ENCODE data around the gene LRRTM4. TPM values are rescaled to one million over a fixed set of nuclear protein-coding genes. Genes with fewer than 3 reads are reported as not detected.

Gene LRRTM4
- total RNA-seq, 1 experiment from 2014 or later: 12.0 TPM

- H3K23me2 ChIP-seq (ENCODE audit: insufficient read length, low read depth, low read length, poor library complexity, severe bottlenecking): no peaks in the 10 kb centered on the region
- no peak overlapping the region for H2BK15ac ChIP-seq (ENCODE audit: low read depth, low read length)
- H2BK120ac ChIP-seq (ENCODE audit: low read depth, low read length, poor library complexity, severe bottlenecking): no peak overlapping the region
- peaks cover 10% of the 10 kb centered on the region for H3K9me3 ChIP-seq (ENCODE audit: control insufficient read depth, low read depth, low read length)
- H3K27ac ChIP-seq (ENCODE audit: insufficient read length, low read depth, low read length): no peak overlapping the region
- Mint-ChIP-seq H3K9me3 (peaks cover 30 to 37% of the 10 kb centered on the region in 2 experiments), H3K4me3 (no peak overlapping the region), H3K4me1 (peaks cover 1 to 3% of the 10 kb centered on the region in 2 experiments; a peak in 2 of 4 replicates), H3K27ac (no peak overlapping the region), H3K36me3 (ENCODE audit: insufficient read depth in 1 of 3, low read depth in 3 of 3) (peaks cover 20 to 29% (median 21%) of the 10 kb centered on the region in 3 experiments), H3K27me3 (ENCODE audit: low read depth) (no peaks in the 10 kb centered on the region)
- no peaks in the 10 kb centered on the region for H3K79me2 ChIP-seq (ENCODE audit: insufficient read depth, low read length)
- no peak overlapping the region for H3K4ac ChIP-seq (ENCODE audit: low read depth, low read length)
- H2BK12ac ChIP-seq (ENCODE audit: insufficient read length, low read depth, low read length): no peak overlapping the region
- H3K56ac ChIP-seq (ENCODE audit: insufficient read length, low read depth, low read length): no peak overlapping the region
- no peaks in the 10 kb centered on the region for H4K20me1 ChIP-seq (ENCODE audit: control insufficient read depth, insufficient read depth, insufficient read length)
- no peak overlapping the region for H3K23ac ChIP-seq (ENCODE audit: insufficient read length, low read depth, low read length)
- H3K4me2 ChIP-seq (ENCODE audit: insufficient read depth, insufficient read length, low read length): no peak overlapping the region
- no peak overlapping the region for H2AFZ ChIP-seq (ENCODE audit: low read length)
- no peak overlapping the region for H3K14ac ChIP-seq (ENCODE audit: insufficient read depth, low read length)
- no peaks in the 10 kb centered on the region for H3K27me3 ChIP-seq (ENCODE audit: insufficient read depth, low read length)
- H4K5ac ChIP-seq (ENCODE audit: insufficient read length, low read depth, low read length): no peak overlapping the region
- H3K4me1 ChIP-seq (ENCODE audit: insufficient read depth, low read length): no peaks in the 10 kb centered on the region
- H4K91ac ChIP-seq (ENCODE audit: insufficient read length, low read depth, low read length): no peak overlapping the region
- no peaks in the 10 kb centered on the region for H3K79me1 ChIP-seq (ENCODE audit: insufficient read depth, low read depth, low read length, poor library complexity, severe bottlenecking)
- no peak for DNase-seq
- no peak overlapping the region for H4K8ac ChIP-seq (replicated peaks; ENCODE audit: insufficient read length, low read depth, low read length)
- H2BK20ac ChIP-seq (ENCODE audit: low read depth, low read length, poor library complexity, severe bottlenecking): no peak overlapping the region
- no peak for TF ChIP-seq CTCF (conservative IDR thresholded peaks at IDR 0.05)
- H2BK5ac ChIP-seq (ENCODE audit: insufficient read length, low read length): no peak overlapping the region
- H3K18ac ChIP-seq (ENCODE audit: insufficient read length, low read depth, low read length): no peak overlapping the region
- no peak overlapping the region for H2AK5ac ChIP-seq (ENCODE audit: insufficient read length, low read length)
- H3K9ac ChIP-seq (ENCODE audit: extremely low read depth, insufficient read length, low read length): no peak overlapping the region
- H3T11ph ChIP-seq (ENCODE audit: low read length): no peak overlapping the region
These were observed 186.2 kb downstream of the LRRTM4 start for GRCh38 chr2:77336013-77336412.
